Stimulated activated CD4-positive, alpha-beta T cell treated with anti-CD3 and anti-CD28 coated beads, Interleukin-15, amount 100 ng/mL, for 24 hours (primary cell): ENCODE data around the gene PRKX.
"Not testable (repeated sequence)": the region's sequence is repeated elsewhere in the genome, so short reads cannot be mapped to it uniquely, and the experiment has no call there.

Experiments
- DNase-seq: peaks from one replicate; pipeline ENCODE4 v3.0.0-alpha.2; 2020

PRKX gene

DNA sequence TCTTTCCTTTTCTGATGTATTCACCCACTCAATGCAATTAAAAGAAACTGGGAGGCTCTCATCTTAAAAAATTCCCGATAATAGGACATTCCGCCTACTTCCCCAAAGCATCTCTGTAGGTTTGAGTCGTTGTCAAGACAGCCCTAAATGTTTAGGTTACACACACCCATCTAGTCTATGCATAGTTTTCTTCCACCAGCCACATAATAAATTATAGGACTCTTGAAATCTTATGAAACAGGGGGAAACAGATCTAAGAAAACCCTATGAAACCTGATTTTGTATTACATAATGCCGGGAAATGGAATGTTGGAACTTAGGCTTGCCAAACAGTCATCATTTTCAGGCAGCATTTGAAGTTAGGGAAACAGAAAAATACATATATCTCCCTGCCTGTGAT lies 150.0 kb downstream of the PRKX start:
- DNase-seq = no peak

- not testable (repeated sequence) for DNase-seq
These were observed 153.4 kb downstream of the PRKX start for GRCh38 chrX:3560010-3560409.
